PFSK-1 (cell line): ENCODE data around the gene RNF121.

Source experiments
- POLR2AphosphoS5 ChIP-seq: IDR thresholded peaks from 2 replicates; pipeline ENCODE4 v1.6.1; 2012; ENCODE audit warnings: low read depth, mild to moderate bottlenecking, control low read depth, low read length, moderate library complexity
- TAF1 ChIP-seq: IDR thresholded peaks from 2 replicates; pipeline ENCODE4 v1.6.1; 2012; ENCODE audit warnings: low read length, control low read depth, borderline replicate concordance; ENCODE audit not compliant: insufficient read depth
- TF ChIP-seq, protein P1 (sequence below), 2 experiments: IDR thresholded peaks; 2 replicates each; pipeline versions ENCODE4 v1.6.1 to v1.8.0; 2011 to 2012; ENCODE audit warnings: low read depth in 2 of 2, low read length in 2 of 2, control low read depth in 1 of 2, inconsistent platforms in 1 of 2, mild to moderate bottlenecking in 1 of 2, moderate library complexity in 1 of 2; ENCODE audit not compliant: insufficient read depth in 1 of 2

- TF ChIP-seq POLR2AphosphoS5 (no peak), TAF1 (no peak)
- TF ChIP-seq, protein P1, sequence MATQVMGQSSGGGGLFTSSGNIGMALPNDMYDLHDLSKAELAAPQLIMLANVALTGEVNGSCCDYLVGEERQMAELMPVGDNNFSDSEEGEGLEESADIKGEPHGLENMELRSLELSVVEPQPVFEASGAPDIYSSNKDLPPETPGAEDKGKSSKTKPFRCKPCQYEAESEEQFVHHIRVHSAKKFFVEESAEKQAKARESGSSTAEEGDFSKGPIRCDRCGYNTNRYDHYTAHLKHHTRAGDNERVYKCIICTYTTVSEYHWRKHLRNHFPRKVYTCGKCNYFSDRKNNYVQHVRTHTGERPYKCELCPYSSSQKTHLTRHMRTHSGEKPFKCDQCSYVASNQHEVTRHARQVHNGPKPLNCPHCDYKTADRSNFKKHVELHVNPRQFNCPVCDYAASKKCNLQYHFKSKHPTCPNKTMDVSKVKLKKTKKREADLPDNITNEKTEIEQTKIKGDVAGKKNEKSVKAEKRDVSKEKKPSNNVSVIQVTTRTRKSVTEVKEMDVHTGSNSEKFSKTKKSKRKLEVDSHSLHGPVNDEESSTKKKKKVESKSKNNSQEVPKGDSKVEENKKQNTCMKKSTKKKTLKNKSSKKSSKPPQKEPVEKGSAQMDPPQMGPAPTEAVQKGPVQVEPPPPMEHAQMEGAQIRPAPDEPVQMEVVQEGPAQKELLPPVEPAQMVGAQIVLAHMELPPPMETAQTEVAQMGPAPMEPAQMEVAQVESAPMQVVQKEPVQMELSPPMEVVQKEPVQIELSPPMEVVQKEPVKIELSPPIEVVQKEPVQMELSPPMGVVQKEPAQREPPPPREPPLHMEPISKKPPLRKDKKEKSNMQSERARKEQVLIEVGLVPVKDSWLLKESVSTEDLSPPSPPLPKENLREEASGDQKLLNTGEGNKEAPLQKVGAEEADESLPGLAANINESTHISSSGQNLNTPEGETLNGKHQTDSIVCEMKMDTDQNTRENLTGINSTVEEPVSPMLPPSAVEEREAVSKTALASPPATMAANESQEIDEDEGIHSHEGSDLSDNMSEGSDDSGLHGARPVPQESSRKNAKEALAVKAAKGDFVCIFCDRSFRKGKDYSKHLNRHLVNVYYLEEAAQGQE (IDR thresholded peaks at IDR 0.05; ENCODE audit: insufficient read depth in 1 of 2, low read depth in 2 of 2, low read length in 2 of 2) = no peak
Measured at GRCh38 chr11:71994786-71995185, 65.9 kb downstream of the RNF121 start.
